H1 (cell line): ENCODE data around the gene NDEL1.

Experiments
- CHD1 ChIP-seq: IDR thresholded peaks from 2 replicates; pipeline ENCODE4 v1.6.1; 2012; ENCODE audit warnings: low read depth, low read length, improper control_type of control experiment
- EZH2 ChIP-seq: fragments of 200-600 bp; sonication (generic); IDR thresholded peaks from 2 replicates; pipeline ENCODE4 v1.7.1; 2012; ENCODE audit warnings: low read depth, mild to moderate bottlenecking, moderate library complexity, low read length, inconsistent platforms; ENCODE audit not compliant: severe bottlenecking
- PHF8 ChIP-seq: fragments of 200-600 bp; sonication (generic); conservative IDR thresholded peaks from 2 replicates; pipeline ENCODE4 v1.7.1; 2012; ENCODE audit warnings: low read depth, mild to moderate bottlenecking, inconsistent platforms, low read length, moderate library complexity
- SP4 ChIP-seq: IDR thresholded peaks from 2 replicates; pipeline ENCODE4 v1.6.1; 2012; ENCODE audit warnings: low read length, inconsistent platforms
- ZNF274 ChIP-seq: IDR thresholded peaks from 2 replicates; pipeline ENCODE4 v1.7.0; 2012; ENCODE audit warnings: low read length, borderline replicate concordance; ENCODE audit errors: extremely low read depth
- TF ChIP-seq, protein P1 (sequence below): IDR thresholded peaks from 2 replicates; pipeline ENCODE4 v1.6.1; 2011; ENCODE audit warnings: low read length, improper control_type of control experiment
- TF ChIP-seq, protein P2 (sequence below), 3 experiments: IDR thresholded peaks; 1 replicate in 2 of 3; 2 replicates in 1 of 3; pipeline versions ENCODE4 v1.5.1 to v1.6.1; 2011; ENCODE audit warnings: low read length in 3 of 3, mild to moderate bottlenecking in 3 of 3, inconsistent platforms in 2 of 3, low read depth in 1 of 3, moderate library complexity in 1 of 3; ENCODE audit not compliant: insufficient read depth in 1 of 3; ENCODE audit errors: control extremely low read depth in 1 of 3

DNA sequence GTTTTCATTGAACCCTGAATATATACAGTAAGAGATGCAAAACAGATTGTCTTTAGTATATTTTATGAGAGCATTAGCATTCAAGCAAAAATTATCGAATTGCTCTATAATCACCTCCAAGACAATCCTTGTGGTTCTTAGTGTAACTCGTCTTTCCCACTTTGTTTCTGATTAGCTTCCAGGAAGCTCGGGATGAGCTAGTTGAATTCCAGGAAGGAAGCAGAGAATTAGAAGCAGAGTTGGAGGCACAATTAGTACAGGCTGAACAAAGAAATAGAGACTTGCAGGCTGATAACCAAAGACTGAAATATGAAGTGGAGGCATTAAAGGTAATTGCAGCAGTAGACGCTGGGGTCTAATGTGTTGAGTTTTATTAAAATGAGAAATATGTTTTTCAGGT, 9.9 kb downstream of the NDEL1 start:
- TF ChIP-seq, protein P1, sequence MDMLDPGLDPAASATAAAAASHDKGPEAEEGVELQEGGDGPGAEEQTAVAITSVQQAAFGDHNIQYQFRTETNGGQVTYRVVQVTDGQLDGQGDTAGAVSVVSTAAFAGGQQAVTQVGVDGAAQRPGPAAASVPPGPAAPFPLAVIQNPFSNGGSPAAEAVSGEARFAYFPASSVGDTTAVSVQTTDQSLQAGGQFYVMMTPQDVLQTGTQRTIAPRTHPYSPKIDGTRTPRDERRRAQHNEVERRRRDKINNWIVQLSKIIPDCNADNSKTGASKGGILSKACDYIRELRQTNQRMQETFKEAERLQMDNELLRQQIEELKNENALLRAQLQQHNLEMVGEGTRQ: no peak
- TF ChIP-seq SP4 (no peak), EZH2 (no peak), PHF8 (no peak), ZNF274 (no peak), CHD1 (no peak)
- TF ChIP-seq, protein P2, sequence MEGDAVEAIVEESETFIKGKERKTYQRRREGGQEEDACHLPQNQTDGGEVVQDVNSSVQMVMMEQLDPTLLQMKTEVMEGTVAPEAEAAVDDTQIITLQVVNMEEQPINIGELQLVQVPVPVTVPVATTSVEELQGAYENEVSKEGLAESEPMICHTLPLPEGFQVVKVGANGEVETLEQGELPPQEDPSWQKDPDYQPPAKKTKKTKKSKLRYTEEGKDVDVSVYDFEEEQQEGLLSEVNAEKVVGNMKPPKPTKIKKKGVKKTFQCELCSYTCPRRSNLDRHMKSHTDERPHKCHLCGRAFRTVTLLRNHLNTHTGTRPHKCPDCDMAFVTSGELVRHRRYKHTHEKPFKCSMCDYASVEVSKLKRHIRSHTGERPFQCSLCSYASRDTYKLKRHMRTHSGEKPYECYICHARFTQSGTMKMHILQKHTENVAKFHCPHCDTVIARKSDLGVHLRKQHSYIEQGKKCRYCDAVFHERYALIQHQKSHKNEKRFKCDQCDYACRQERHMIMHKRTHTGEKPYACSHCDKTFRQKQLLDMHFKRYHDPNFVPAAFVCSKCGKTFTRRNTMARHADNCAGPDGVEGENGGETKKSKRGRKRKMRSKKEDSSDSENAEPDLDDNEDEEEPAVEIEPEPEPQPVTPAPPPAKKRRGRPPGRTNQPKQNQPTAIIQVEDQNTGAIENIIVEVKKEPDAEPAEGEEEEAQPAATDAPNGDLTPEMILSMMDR (IDR thresholded peaks at IDR 0.05; ENCODE audit: control extremely low read depth in 1 of 3, insufficient read depth in 1 of 3, low read depth in 1 of 3, low read length in 3 of 3): no peak
